Activated naive CD8-positive, alpha-beta T cell treated with anti-CD3 and anti-CD28 coated beads, Interleukin-2, amount 10 ng/mL, durations not matched to agents 7 days and 5 days (primary cell): ENCODE measurements around the gene MAP3K7. TPM values are rescaled to one million over a fixed set of nuclear protein-coding genes. Genes with fewer than 3 reads are reported as not detected.

Experiments used
- ATAC-seq: fragments of 150-1000 bp; cut with Tn5 transposase; one replicate; pipeline ENCODE4 v1.10.0; 2021; ENCODE audit warnings: low read depth, moderate library complexity
- POLR2A ChIA-PET: fragments of 350-600 bp; sonication (Branson Sonifier 250); formaldehyde crosslinking; loops from one replicate; lab custom pipeline; 2021; ENCODE audit warnings: antibody characterized with exemption; lab: Charles Lee
- DNase-seq: peaks from one replicate; pipeline ENCODE4 v3.0.0; 2021
- H3K27ac Mint-ChIP-seq: one replicate; pipeline ENCODE4 v1.8.0; 2022; ENCODE audit warnings: mild to moderate bottlenecking, mixed read lengths
- H3K27me3 Mint-ChIP-seq: one replicate; pipeline ENCODE4 v1.8.0; 2022; ENCODE audit warnings: mild to moderate bottlenecking, moderate library complexity, mixed read lengths
- H3K36me3 Mint-ChIP-seq: one replicate; pipeline ENCODE4 v1.8.0; 2021; ENCODE audit warnings: mild to moderate bottlenecking, mixed read lengths
- H3K4me1 Mint-ChIP-seq: one replicate; pipeline ENCODE4 v1.8.0; 2021; ENCODE audit warnings: mixed read lengths
- H3K4me3 Mint-ChIP-seq: one replicate; pipeline ENCODE4 v1.8.0; 2022; ENCODE audit warnings: mild to moderate bottlenecking, moderate library complexity, mixed read lengths
- H3K9me3 Mint-ChIP-seq: one replicate; pipeline ENCODE4 v1.8.0; 2021; ENCODE audit warnings: mixed read lengths
- total RNA-seq, 2 experiments: library from RNA; stranded (reverse); gene quantifications; one replicate each; pipeline ENCODE4 v1.2.3, GENCODE V29; 2021

MAP3K7 gene
- total RNA-seq, 2 experiments from 2014 or later: 29.9 to 30.2 TPM

DNA sequence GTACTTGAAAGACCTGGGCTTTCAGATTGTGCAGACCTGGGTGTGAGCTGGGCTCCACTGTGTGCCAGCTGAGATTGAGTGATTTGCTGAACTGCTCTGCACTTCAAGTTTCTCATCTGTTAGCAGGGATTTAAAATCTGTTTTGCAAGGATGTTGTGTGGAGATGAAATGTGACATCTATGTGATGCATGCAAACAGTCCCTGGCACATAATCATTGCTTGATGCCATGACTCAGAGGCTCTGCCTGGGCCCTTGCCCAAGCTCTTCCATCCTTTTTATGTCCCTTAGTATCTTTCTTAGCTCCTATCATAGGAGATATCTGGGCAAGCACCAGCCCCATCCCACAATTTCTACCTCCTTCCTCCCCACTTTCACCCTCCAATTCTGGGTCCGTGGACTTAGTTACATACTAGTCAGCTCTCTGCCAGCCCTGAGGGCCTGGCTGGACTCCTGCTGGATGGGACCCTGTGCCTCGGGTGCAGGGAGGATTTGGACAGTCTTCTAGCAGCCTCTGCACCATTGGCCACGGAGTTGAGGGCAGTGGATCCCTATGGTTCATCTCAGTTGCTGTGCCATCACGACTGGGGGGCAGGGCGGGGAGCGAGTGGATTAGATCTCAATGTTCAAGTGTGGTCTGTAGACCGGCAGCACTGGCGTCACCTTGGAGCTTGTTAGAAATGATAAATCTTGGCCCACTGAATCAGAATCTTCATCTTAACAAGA, 103.6 kb downstream of the MAP3K7 start:
- DNase-seq (no peak), ATAC-seq (no peak)
- peaks cover 10% of the 10 kb centered on the region for H3K4me1 Mint-ChIP-seq
- H3K9me3 Mint-ChIP-seq: peaks cover 6% of the 10 kb centered on the region
- no peak overlapping the region for H3K27ac Mint-ChIP-seq
- no peak overlapping the region for H3K4me3 Mint-ChIP-seq
- peaks cover 2% of the 10 kb centered on the region for H3K27me3 Mint-ChIP-seq
- POLR2A ChIA-PET: interaction anchor here (0.6 kb wide), 1 partner anchor 179 kb away, joined by 3 read pairs; no protein-coding TSS in a partner anchor
- peaks cover 4% of the 10 kb centered on the region for H3K36me3 Mint-ChIP-seq

DNA sequence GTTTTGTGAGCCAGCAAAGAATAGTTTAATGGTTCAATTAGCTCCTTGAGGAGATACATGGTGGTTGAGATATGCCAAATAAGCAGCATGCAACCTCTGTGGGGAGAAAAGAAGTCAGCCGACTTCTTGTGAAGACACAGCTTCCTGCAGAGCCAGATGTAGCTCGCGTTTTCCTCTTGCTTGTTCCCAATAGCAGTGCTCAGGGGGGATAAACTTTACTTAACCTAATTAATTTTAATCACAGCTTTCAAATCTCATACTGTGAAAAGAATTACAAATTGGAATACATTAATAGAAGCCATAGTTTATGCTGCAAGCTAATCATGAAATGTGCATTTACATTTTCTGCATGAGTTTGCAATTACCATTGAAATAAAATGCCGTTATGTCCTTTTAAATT, 106.2 kb downstream of the MAP3K7 start:
- POLR2A ChIA-PET: no interaction called here
- Mint-ChIP-seq H3K27me3 (no peaks in the 10 kb centered on the region), H3K4me1 (peaks cover 21% of the 10 kb centered on the region), H3K36me3 (no peaks in the 10 kb centered on the region), H3K4me3 (no peak overlapping the region), H3K27ac (no peak overlapping the region), H3K9me3 (peaks cover 3% of the 10 kb centered on the region)
- ATAC-seq (no peak), DNase-seq (no peak)

GRCh38 chr6:90479603-90479926, 107.3 kb downstream of the MAP3K7 start:
- H3K27ac Mint-ChIP-seq: no peak overlapping the region
- ATAC-seq: no peak
- no peaks in the 10 kb centered on the region for H3K36me3 Mint-ChIP-seq
- POLR2A ChIA-PET: interaction anchor here (0.5 to 1.2 kb wide), 3 partner anchors 64 to 185 kb away, joined by 3 read pairs; no protein-coding TSS in a partner anchor
- no peaks in the 10 kb centered on the region for H3K27me3 Mint-ChIP-seq
- no peak for DNase-seq
- no peak overlapping the region for H3K4me3 Mint-ChIP-seq
- peaks cover 28% of the 10 kb centered on the region for H3K4me1 Mint-ChIP-seq
- H3K9me3 Mint-ChIP-seq: peaks cover 2% of the 10 kb centered on the region

DNA sequence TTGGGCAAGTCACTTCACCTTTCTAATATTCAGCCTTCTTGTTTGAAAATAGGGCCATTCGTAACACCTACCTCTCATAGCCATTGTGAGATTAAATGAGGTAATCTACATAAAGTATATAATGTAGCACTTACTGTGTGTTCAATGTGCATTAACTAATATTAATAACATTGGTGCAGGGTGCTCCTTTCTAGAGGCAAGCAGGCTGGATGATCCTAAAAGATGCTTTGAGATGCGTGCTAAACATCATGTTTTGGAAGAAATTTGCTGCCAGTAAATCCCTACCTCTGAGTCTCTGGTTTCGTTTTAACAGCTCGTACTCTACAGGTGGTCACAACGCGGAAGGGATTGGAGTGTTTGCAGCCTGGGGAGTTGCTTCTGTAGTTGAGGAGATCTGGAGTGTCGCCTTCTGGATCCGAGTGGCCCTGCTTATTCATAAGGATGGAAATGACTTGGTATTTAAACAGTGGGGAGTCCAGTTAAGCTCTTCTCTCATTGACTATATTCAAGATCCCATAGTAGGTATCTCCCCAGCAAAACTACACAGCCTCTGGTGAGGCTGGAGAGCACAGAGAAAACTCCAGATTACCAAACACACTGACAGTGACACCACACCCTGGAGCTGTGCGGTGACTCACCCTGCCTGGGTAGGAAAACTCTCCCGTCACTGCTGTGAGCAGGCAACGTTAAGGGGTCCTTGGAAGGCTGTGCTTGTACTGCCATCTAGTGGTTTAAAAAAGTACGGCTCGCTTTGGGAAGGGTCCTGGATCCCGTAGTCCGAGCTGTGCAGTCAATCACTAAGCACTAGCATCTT, 107.9 kb downstream of the MAP3K7 start:
- H3K27ac Mint-ChIP-seq: peak overlapping the region; percentile 63
- no peaks in the 10 kb centered on the region for H3K27me3 Mint-ChIP-seq
- H3K36me3 Mint-ChIP-seq: no peaks in the 10 kb centered on the region
- peaks cover 33% of the 10 kb centered on the region for H3K4me1 Mint-ChIP-seq
- ATAC-seq (peak; percentile 92), DNase-seq (peak; percentile 71)
- peak overlapping the region; percentile 45 for H3K4me3 Mint-ChIP-seq
- POLR2A ChIA-PET: interaction anchor here (0.5 to 1.2 kb wide), 3 partner anchors 64 to 185 kb away, joined by 3 read pairs; no protein-coding TSS in a partner anchor
- peaks cover 2% of the 10 kb centered on the region for H3K9me3 Mint-ChIP-seq

- POLR2A ChIA-PET: interaction anchor here (0.6 to 1.2 kb wide), 2 partner anchors 193 to 538 kb away, joined by 3 read pairs; no protein-coding TSS in a partner anchor
- peaks cover 2% of the 10 kb centered on the region for H3K9me3 Mint-ChIP-seq
- no peak overlapping the region for H3K27ac Mint-ChIP-seq
- H3K4me3 Mint-ChIP-seq: no peak overlapping the region
- H3K36me3 Mint-ChIP-seq: no peaks in the 10 kb centered on the region
- no peaks in the 10 kb centered on the region for H3K27me3 Mint-ChIP-seq
- peaks cover 39% of the 10 kb centered on the region for H3K4me1 Mint-ChIP-seq
- ATAC-seq: no peak
- no peak for DNase-seq
Measured at GRCh38 chr6:90478278-90478677, 108.6 kb downstream of the MAP3K7 start.

- H3K36me3 Mint-ChIP-seq: no peaks in the 10 kb centered on the region
- H3K27ac Mint-ChIP-seq: no peak overlapping the region
- no peak for DNase-seq
- no peaks in the 10 kb centered on the region for H3K27me3 Mint-ChIP-seq
- H3K4me3 Mint-ChIP-seq: no peak overlapping the region
- H3K4me1 Mint-ChIP-seq: peaks cover 47% of the 10 kb centered on the region
- ATAC-seq: no peak
- H3K9me3 Mint-ChIP-seq: no peaks in the 10 kb centered on the region
- POLR2A ChIA-PET: interaction anchor here (0.8 to 1.3 kb wide), 4 partner anchors 84 to 192 kb away, joined by 3 read pairs; no protein-coding TSS in a partner anchor
Measured at GRCh38 chr6:90477366-90477765, 109.5 kb downstream of the MAP3K7 start.

DNA sequence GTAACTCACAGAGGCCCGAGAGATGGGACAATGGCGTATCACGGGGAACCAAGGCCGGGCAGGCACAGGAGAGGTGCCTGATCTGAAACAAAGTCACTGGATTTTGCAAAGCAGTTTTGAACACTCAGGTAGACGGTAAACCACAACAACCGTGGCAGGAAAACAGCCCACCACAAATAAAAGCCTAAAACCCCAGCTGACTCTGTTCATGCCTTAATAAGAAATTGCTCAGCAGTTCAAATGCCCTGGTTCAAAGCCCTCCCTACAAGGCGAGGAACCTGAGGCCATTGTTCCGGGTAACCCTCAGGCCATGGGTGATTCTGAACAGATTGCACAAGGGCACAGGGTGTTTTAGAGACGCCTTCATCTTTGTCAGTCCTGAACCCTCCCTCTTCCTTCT, 114.2 kb downstream of the MAP3K7 start:
- H3K4me1 Mint-ChIP-seq: peaks cover 62% of the 10 kb centered on the region
- DNase-seq: peak; percentile 57
- H3K27ac Mint-ChIP-seq: peak overlapping the region; percentile 87

GRCh38 chr6:90471263-90471662, 115.6 kb downstream of the MAP3K7 start:
- Mint-ChIP-seq H3K9me3 (no peaks in the 10 kb centered on the region), H3K36me3 (no peaks in the 10 kb centered on the region), H3K4me1 (peaks cover 67% of the 10 kb centered on the region), H3K27me3 (no peaks in the 10 kb centered on the region), H3K4me3 (peak overlapping the region; percentile 44), H3K27ac (no peak overlapping the region)
- DNase-seq (no peak), ATAC-seq (peak; percentile 20)
- POLR2A ChIA-PET: interaction anchor here (2.5 kb wide), 1 partner anchor 8 kb away, joined by 8 read pairs; no protein-coding TSS in a partner anchor

More for the DNA sequence above, 114.2 kb downstream of the MAP3K7 start:
- H3K4me3 Mint-ChIP-seq: peak overlapping the region; percentile 83
- H3K36me3 Mint-ChIP-seq: no peaks in the 10 kb centered on the region
- POLR2A ChIA-PET: interaction anchor here (0.6 to 3.7 kb wide), 11 partner anchors 9 to 200 kb away, joined by 3 to 21 read pairs (median 5); no protein-coding TSS in a partner anchor
- ATAC-seq: peak; percentile 45
- H3K27me3 Mint-ChIP-seq: no peaks in the 10 kb centered on the region
- no peaks in the 10 kb centered on the region for H3K9me3 Mint-ChIP-seq

DNA sequence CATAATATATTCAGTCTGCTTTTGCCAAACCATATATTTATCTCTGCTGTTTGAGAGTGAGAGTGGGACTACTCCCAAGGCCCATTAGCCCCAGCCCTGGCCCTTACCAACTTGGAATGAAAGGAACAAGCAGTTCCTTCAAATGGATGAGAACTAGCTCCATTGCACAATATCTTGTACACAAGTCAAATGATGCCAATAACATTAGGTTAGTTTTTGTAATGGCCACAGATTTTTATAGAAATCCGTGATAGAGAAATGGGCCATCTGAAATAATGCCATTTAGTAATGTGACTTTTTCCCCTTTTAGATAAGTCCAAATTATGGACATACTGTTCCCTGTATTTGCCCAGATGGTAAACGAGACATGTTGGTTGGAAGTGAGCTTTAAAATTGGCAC, 117.0 kb downstream of the MAP3K7 start:
- DNase-seq (no peak), ATAC-seq (no peak)
- Mint-ChIP-seq H3K36me3 (no peaks in the 10 kb centered on the region), H3K9me3 (no peaks in the 10 kb centered on the region), H3K27ac (no peak overlapping the region), H3K4me3 (no peak overlapping the region), H3K4me1 (peaks cover 73% of the 10 kb centered on the region), H3K27me3 (no peaks in the 10 kb centered on the region)
- POLR2A ChIA-PET: interaction anchor here (0.6 kb wide), 1 partner anchor 87 kb away, joined by 3 read pairs; no protein-coding TSS in a partner anchor

DNA sequence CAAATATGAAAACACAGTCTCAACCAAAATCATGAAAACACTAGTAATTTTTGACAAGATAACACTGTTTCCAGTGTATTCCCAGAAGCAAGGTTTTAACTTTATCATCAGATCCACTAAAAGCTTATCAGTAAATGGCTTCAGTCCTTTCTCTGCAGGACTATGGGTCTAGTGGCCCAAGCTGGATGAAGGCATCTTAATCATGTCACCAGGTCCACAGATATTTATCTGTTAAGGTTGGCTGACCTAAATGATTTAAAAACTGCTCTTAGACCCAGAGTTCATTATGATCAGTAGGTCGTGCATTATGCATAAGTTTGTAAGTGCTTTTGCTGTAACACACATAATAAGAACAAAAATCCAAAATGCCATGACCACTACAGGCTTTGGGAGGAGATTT, 118.0 kb downstream of the MAP3K7 start:
- Mint-ChIP-seq H3K4me3 (no peak overlapping the region), H3K36me3 (no peaks in the 10 kb centered on the region), H3K27me3 (no peaks in the 10 kb centered on the region), H3K27ac (no peak overlapping the region), H3K4me1 (peaks cover 70% of the 10 kb centered on the region), H3K9me3 (no peaks in the 10 kb centered on the region)
- DNase-seq (no peak), ATAC-seq (no peak)
- POLR2A ChIA-PET: no interaction called here

DNA sequence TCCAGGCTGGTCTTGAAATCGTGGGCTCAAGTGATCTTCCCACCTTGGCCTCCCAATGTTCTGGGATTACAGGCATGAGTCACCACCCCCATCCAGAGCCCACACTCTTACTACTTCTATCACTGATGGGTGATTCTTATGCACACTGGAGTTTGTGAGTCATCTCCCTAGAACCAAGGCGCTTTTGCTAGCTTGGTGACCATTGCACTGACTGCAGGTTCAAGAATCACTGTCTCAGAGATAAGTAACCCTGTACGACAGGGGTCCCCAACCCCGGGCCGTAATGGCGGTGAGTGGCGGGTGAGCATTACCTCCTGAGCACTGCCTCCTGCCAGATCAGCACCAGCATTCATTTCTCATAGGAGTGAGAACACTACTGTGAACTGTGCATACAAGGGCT, 118.8 kb downstream of the MAP3K7 start:
- Mint-ChIP-seq H3K36me3 (no peaks in the 10 kb centered on the region), H3K4me1 (peaks cover 72% of the 10 kb centered on the region), H3K27ac (no peak overlapping the region), H3K27me3 (no peaks in the 10 kb centered on the region), H3K4me3 (no peak overlapping the region), H3K9me3 (no peaks in the 10 kb centered on the region)
- ATAC-seq (no peak), DNase-seq (no peak)
- POLR2A ChIA-PET: no interaction called here

- Mint-ChIP-seq H3K27ac (no peak overlapping the region), H3K9me3 (no peaks in the 10 kb centered on the region), H3K4me1 (peaks cover 70% of the 10 kb centered on the region), H3K36me3 (peaks cover 1% of the 10 kb centered on the region), H3K4me3 (no peak overlapping the region), H3K27me3 (no peaks in the 10 kb centered on the region)
- POLR2A ChIA-PET: interaction anchor here (1.2 kb wide), 1 partner anchor 65 kb away, joined by 3 read pairs; no protein-coding TSS in a partner anchor
- DNase-seq (no peak), ATAC-seq (no peak)
Measured at GRCh38 chr6:90467546-90467945, 119.3 kb downstream of the MAP3K7 start.
